ENCODE measurements around the gene CYP24A1.

GRCh38 chr20:54165803-54166202 lies 8.0 kb downstream of the CYP24A1 start:
- TF ChIP-seq, protein P1, sequence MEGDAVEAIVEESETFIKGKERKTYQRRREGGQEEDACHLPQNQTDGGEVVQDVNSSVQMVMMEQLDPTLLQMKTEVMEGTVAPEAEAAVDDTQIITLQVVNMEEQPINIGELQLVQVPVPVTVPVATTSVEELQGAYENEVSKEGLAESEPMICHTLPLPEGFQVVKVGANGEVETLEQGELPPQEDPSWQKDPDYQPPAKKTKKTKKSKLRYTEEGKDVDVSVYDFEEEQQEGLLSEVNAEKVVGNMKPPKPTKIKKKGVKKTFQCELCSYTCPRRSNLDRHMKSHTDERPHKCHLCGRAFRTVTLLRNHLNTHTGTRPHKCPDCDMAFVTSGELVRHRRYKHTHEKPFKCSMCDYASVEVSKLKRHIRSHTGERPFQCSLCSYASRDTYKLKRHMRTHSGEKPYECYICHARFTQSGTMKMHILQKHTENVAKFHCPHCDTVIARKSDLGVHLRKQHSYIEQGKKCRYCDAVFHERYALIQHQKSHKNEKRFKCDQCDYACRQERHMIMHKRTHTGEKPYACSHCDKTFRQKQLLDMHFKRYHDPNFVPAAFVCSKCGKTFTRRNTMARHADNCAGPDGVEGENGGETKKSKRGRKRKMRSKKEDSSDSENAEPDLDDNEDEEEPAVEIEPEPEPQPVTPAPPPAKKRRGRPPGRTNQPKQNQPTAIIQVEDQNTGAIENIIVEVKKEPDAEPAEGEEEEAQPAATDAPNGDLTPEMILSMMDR (conservative IDR thresholded peaks at IDR 0.05; ENCODE audit: low read depth, low read length): no peak
- TF ChIP-seq EZH2phosphoT487 (IDR thresholded peaks at IDR 0.05; ENCODE audit: borderline replicate concordance, low read length) (no peak), EZH2 (IDR thresholded peaks at IDR 0.05; ENCODE audit: low read length, unreplicated experiment) (no peak)

Data from PC-3 (cell line).